Kidney epithelial cell (primary cell): ENCODE results near the gene TOP3A. TPM values are rescaled to one million over a fixed set of nuclear protein-coding genes. Genes with fewer than 3 reads are reported as not detected.
"Not testable (repeated sequence)": the region's sequence is repeated elsewhere in the genome, so short reads cannot be mapped to it uniquely, and the experiment has no call there.

Source experiments
- DNase-seq: peaks from one replicate; pipeline ENCODE4 v3.0.0-alpha.2; 2010; ENCODE audit warnings: low read depth
- H3K27me3 ChIP-seq: 2 replicates; pipeline ENCODE4 v1.6.0; 2011; ENCODE audit warnings: low read length; ENCODE audit not compliant: control insufficient read depth, insufficient read depth
- H3K36me3 ChIP-seq: 2 replicates; pipeline ENCODE4 v1.5.1; 2011; ENCODE audit warnings: low read length; ENCODE audit not compliant: control insufficient read depth, insufficient read depth
- H3K4me3 ChIP-seq: 2 replicates; pipeline ENCODE4 v1.5.1; 2011; ENCODE audit warnings: low read depth, mild to moderate bottlenecking, control low read depth, low read length
- total RNA-seq: library from RNA; depleted of rRNA; stranded (reverse); fragments of >200 nt; gene quantifications from 2 replicates; pipeline ENCODE4 v1.2.3, GENCODE V29; 2015
- TF ChIP-seq, protein P1 (sequence below): IDR thresholded peaks from 2 replicates; pipeline ENCODE4 v1.5.1; 2011; ENCODE audit warnings: mild to moderate bottlenecking, moderate library complexity, low read length, control low read depth, inconsistent platforms; ENCODE audit not compliant: insufficient read depth, poor library complexity, severe bottlenecking

TOP3A gene
- total RNA-seq, 1 donor from 2014 or later, result 35.6 TPM

DNA sequence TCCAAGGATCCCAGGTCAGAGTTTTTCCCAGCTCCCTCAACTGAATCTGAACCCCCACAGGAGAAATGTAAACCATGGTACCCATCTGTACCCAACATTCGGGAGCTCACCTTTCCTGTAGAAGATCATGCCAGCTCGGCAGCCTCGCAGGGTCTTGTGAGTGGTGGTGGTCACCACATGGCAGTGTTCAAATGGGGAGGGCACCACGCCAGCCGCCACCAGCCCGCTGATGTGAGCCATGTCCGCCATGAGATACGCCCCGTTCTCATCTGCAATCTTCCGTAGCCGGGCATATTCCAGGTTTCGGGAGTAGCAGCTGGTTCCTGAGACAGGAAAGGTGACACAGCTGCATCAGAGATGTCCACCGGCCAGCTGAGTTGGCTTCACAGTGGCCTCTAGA lies 25.1 kb upstream of the TOP3A start:
- Histone ChIP-seq H3K27me3 (no peaks in the 10 kb centered on the region), H3K4me3 (no peak overlapping the region), H3K36me3 (peaks cover 3% of the 10 kb centered on the region)
- DNase-seq, result no peak
- TF ChIP-seq, protein P1, sequence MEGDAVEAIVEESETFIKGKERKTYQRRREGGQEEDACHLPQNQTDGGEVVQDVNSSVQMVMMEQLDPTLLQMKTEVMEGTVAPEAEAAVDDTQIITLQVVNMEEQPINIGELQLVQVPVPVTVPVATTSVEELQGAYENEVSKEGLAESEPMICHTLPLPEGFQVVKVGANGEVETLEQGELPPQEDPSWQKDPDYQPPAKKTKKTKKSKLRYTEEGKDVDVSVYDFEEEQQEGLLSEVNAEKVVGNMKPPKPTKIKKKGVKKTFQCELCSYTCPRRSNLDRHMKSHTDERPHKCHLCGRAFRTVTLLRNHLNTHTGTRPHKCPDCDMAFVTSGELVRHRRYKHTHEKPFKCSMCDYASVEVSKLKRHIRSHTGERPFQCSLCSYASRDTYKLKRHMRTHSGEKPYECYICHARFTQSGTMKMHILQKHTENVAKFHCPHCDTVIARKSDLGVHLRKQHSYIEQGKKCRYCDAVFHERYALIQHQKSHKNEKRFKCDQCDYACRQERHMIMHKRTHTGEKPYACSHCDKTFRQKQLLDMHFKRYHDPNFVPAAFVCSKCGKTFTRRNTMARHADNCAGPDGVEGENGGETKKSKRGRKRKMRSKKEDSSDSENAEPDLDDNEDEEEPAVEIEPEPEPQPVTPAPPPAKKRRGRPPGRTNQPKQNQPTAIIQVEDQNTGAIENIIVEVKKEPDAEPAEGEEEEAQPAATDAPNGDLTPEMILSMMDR, result no peak

DNA sequence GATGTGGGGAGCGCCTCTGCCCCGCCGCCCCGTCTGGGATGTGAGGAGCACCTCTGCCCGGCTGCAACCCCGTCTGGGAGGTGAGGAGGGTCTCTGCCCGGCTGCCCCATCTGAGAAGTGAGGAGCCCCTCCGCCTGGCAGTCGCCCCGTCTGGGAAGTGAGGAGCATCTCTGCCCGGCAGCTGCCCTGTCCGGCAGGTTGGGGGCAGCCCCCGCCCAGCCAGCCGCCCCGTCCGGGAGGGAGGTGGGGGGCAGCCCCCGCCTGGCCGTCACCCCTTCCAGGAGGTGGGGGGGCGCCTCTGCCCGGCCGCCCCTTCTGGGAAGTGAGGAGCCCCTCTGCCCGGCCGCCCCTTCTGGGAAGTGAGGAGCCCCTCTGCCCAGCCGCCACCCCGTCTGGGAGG lies 23.4 kb upstream of the TOP3A start:
- not testable (repeated sequence) for H3K36me3 ChIP-seq, DNase-seq, H3K4me3 ChIP-seq, H3K27me3 ChIP-seq

DNA sequence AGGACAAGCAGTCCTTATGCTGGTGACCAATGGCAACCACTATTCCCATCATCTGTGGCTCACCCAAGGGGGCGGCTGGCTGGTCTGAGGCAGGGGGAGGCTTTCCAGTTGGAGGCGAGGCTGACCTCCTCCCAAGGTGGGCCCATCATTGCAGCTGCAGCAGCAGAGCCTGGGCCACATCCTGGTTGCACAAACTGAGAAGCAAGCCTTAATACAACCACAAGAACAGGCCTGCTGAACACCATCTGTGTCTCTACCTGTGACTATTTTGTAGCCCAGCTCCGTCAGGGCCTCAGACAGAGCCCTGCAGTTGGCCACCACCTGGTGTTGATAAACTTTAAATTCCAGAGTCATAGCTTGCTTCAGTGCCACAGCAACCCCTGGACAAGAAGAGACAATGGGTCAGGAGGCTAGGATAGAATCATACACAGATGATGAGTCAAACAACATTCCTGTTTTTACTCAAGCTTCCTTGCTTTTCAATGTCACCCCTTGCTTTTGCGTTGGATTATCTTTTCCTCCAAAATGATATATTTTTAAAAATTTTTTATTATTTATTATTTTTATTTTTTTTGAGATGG lies 18.2 kb upstream of the TOP3A start:
- TF ChIP-seq, protein P1, result no peak
- Histone ChIP-seq H3K27me3 (no peaks in the 10 kb centered on the region), H3K36me3 (no peaks in the 10 kb centered on the region), H3K4me3 (no peak overlapping the region)
- no peak for DNase-seq

- H3K36me3 ChIP-seq, result no peaks in the 10 kb centered on the region
- TF ChIP-seq, protein P1, result no peak
- H3K4me3 ChIP-seq, result no peak overlapping the region
- no peak for DNase-seq
- no peaks in the 10 kb centered on the region for H3K27me3 ChIP-seq
These were observed 17.1 kb upstream of the TOP3A start for GRCh38 chr17:18331879-18332278.

- no peaks in the 10 kb centered on the region for H3K27me3 ChIP-seq
- no peak for DNase-seq
- TF ChIP-seq, protein P1, result no peak
- no peak overlapping the region for H3K4me3 ChIP-seq
- no peaks in the 10 kb centered on the region for H3K36me3 ChIP-seq
These were observed 13.9 kb upstream of the TOP3A start for GRCh38 chr17:18328643-18329204.

DNA sequence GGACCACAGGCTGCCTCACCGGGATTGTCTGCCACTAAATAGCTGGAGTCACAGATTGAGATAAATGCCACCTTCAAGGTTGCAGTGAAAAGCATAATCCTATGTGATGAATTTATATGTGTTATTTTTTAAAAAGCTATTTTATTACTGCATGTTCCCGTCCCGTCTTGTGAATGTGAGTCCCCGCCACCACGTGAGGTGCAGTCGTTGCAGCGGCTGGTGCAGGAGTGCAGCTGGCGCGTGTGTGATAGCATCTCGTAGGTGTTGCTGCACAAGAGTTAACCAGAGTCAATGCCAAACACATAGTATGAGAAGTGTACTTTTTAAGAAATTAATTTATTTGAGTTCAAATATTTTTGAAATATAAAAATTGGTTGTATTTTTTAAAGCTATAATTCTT lies 12.8 kb upstream of the TOP3A start:
- Histone ChIP-seq H3K36me3 (no peaks in the 10 kb centered on the region), H3K27me3 (no peaks in the 10 kb centered on the region), H3K4me3 (no peak overlapping the region)
- DNase-seq, result no peak
- TF ChIP-seq, protein P1, result no peak
